Activated T-helper 1 cell treated with anti-CD3 and anti-CD28 coated beads, Interleukin-12 subunit alpha, Interleukin-12 subunit beta, Interleukin-2, Interleukin-4 antibody, amounts not matched to agents 30 ng/mL and 10 ng/mL and 1 ng/mL, durations not matched to agents 14 hours and 24 hours and 36 hours (primary cell): ENCODE measurements around the gene NPSR1. TPM values are rescaled to one million over a fixed set of nuclear protein-coding genes. Genes with fewer than 3 reads are reported as not detected.

Source experiments
- DNase-seq: peaks from one replicate; pipeline ENCODE4 v3.0.0; 2021; ENCODE audit warnings: low spot score
- H3K27ac Mint-ChIP-seq: one replicate; pipeline ENCODE4 v1.8.0; 2021; ENCODE audit warnings: mild to moderate bottlenecking, mixed read lengths
- H3K27me3 Mint-ChIP-seq: one replicate; pipeline ENCODE4 v1.8.0; 2022; ENCODE audit warnings: mild to moderate bottlenecking, moderate library complexity, mixed read lengths; ENCODE audit not compliant: insufficient read depth
- H3K36me3 Mint-ChIP-seq: one replicate; pipeline ENCODE4 v1.8.0; 2021; ENCODE audit warnings: low read depth, mixed read lengths
- H3K4me1 Mint-ChIP-seq: one replicate; pipeline ENCODE4 v1.8.0; 2021; ENCODE audit warnings: low read depth, mixed read lengths
- H3K4me3 Mint-ChIP-seq: one replicate; pipeline ENCODE4 v1.8.0; 2021; ENCODE audit warnings: mild to moderate bottlenecking, moderate library complexity, mixed read lengths
- H3K9me3 Mint-ChIP-seq: one replicate; pipeline ENCODE4 v1.8.0; 2021; ENCODE audit warnings: mixed read lengths
- intact Hi-C: fragments of 100-400 bp; cut with micrococcal nuclease; formaldehyde crosslinking; loops from one replicate; pipeline ENCODE4 v1.15.1; 2024
- total RNA-seq: library from RNA; stranded (reverse); gene quantifications from 2 replicates; pipeline ENCODE4 v1.2.3, GENCODE V29; 2022

NPSR1 gene
- total RNA-seq, 1 donor from 2014 or later, result not detected

DNA sequence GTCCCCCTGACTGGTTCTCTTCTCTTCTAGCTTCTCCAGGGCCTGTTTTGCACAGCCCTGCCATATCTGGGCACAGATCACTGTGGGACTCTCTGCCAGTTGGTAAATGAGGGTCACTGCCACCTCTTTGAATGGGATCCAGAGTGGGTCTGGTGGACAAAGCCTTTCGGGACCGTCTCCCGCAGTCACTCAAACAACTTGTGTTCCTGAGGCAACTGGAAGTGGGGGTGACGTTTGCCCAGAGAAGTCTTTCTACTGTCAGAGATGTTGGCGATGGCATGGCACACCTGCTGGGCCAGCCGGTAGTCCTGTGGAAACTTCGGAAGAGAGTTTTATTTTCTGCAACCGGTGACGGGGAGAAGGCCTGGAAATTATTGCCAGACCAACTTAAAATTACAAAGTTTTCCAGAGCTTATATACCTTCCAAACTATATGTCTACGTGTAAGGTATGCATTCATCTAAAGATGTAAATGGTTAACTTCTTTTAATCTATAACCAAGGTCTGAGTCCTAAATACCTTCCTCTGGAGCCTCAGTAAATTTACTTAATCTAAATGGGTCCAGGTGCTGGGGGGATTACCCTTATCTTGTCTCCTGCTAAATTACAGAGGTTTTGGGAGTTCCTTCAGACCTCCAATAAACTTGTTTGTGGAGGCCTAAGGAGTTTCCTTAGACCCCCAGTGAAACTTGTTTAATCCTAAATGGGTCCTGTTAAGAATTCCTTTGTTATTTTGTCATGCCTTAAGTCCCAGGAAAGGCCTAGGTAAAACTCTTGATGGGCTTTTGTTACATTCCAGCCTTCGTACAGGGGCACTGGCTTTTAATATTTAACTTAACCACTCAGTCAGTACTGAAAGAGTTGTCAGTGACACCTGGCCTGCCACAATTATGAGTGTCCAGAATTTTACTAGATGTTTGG, 94.0 kb downstream of the NPSR1 start:
- H3K9me3 Mint-ChIP-seq, result no peaks in the 10 kb centered on the region
- no peaks in the 10 kb centered on the region for H3K36me3 Mint-ChIP-seq
- no peak overlapping the region for H3K4me3 Mint-ChIP-seq
- no peaks in the 10 kb centered on the region for H3K27me3 Mint-ChIP-seq
- intact Hi-C loops, result no loop called here
- DNase-seq, result no peak
- no peaks in the 10 kb centered on the region for H3K4me1 Mint-ChIP-seq
- H3K27ac Mint-ChIP-seq, result no peak overlapping the region

DNA sequence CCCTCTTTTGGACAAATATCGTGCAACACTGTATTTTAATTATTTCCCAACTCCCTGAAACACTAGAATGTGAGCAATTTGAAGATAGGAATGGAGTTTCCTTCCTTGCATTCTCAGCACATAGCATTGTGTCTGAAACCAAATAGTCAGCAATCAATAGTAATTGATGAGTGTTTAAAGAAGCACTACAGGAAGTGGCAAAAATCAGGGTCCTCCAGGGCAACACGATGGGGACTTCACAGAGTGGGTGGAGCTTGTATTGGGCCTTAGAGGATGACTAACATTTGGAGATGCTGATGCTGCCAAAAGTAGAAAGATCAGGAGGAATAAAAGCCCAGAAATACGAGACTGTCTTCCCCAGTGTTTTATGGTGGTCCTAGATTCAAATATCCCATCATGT, 94.9 kb downstream of the NPSR1 start:
- H3K4me1 Mint-ChIP-seq, result no peaks in the 10 kb centered on the region
- H3K9me3 Mint-ChIP-seq, result no peaks in the 10 kb centered on the region
- H3K27ac Mint-ChIP-seq, result no peak overlapping the region
- H3K27me3 Mint-ChIP-seq, result no peaks in the 10 kb centered on the region
- no peak for DNase-seq
- H3K4me3 Mint-ChIP-seq, result no peak overlapping the region
- H3K36me3 Mint-ChIP-seq, result no peaks in the 10 kb centered on the region
- intact Hi-C loops, result no loop called here

DNA sequence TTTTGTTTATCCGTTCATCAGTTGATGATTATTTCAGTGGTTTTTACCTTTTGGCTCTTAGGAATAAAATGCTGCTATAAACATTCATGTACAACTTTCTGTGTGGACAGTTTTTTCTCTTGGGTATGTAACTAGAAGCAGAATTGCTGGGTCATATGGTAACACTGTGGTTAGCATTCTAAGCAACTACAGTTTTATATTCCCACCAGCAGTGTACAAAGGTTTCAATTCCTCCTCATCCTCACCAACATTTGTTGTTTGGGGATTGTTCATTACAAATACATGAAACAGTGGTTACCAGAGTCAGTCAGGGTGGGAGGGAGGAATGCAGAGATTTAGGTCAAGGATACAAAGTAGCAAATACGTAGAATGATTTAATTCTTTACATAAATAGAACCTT, 97.0 kb downstream of the NPSR1 start:
- Mint-ChIP-seq H3K27me3 (no peaks in the 10 kb centered on the region), H3K27ac (no peak overlapping the region), H3K4me3 (no peak overlapping the region), H3K36me3 (no peaks in the 10 kb centered on the region), H3K9me3 (no peaks in the 10 kb centered on the region), H3K4me1 (no peaks in the 10 kb centered on the region)
- intact Hi-C loops, result no loop called here
- no peak for DNase-seq

DNA sequence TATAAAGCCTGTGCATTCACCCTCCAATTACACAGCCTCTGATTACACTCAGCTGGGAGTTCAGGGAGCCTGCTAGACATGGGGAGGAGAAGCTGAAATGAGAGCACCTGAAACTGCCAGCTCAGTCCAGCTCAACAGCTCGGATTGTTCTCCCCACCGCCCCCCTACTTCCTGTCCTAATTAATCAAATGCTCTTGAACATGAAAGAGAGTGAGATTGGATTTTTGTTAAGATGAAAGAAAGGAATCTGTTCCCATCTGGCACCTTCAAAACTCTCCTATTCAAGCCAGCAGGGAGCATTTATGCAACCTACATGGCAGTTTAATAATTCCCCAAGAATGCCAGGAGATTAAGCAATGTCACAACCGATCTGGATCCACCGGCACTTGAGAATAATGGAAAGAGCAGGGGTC, 98.0 kb downstream of the NPSR1 start:
- H3K9me3 Mint-ChIP-seq, result no peaks in the 10 kb centered on the region
- intact Hi-C loops, result no loop called here
- H3K27me3 Mint-ChIP-seq, result no peaks in the 10 kb centered on the region
- no peak overlapping the region for H3K27ac Mint-ChIP-seq
- no peaks in the 10 kb centered on the region for H3K4me1 Mint-ChIP-seq
- H3K36me3 Mint-ChIP-seq, result no peaks in the 10 kb centered on the region
- no peak overlapping the region for H3K4me3 Mint-ChIP-seq
- DNase-seq, result no peak

DNA sequence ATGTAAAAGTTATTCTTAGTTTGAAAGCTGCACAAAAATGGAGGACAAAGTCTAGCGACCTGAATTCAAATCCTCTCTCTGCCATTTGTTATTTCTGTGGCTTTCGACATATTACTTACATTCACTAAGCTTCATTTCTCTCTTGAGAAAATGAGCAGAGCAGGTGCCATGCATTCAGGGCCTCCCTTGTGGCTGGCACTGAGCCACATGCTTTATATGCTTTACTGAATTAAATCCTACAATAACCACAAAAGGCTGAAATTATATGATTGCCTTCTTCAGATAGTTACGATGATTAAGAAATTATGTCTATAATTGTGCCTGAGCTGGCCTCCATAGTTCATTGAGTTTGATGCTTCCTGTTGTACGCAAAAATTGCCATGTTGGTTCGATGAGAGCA, 98.7 kb downstream of the NPSR1 start:
- no peaks in the 10 kb centered on the region for H3K9me3 Mint-ChIP-seq
- H3K4me1 Mint-ChIP-seq, result no peaks in the 10 kb centered on the region
- no peaks in the 10 kb centered on the region for H3K27me3 Mint-ChIP-seq
- intact Hi-C loops, result no loop called here
- no peaks in the 10 kb centered on the region for H3K36me3 Mint-ChIP-seq
- no peak overlapping the region for H3K27ac Mint-ChIP-seq
- H3K4me3 Mint-ChIP-seq, result no peak overlapping the region
- DNase-seq, result no peak

DNA sequence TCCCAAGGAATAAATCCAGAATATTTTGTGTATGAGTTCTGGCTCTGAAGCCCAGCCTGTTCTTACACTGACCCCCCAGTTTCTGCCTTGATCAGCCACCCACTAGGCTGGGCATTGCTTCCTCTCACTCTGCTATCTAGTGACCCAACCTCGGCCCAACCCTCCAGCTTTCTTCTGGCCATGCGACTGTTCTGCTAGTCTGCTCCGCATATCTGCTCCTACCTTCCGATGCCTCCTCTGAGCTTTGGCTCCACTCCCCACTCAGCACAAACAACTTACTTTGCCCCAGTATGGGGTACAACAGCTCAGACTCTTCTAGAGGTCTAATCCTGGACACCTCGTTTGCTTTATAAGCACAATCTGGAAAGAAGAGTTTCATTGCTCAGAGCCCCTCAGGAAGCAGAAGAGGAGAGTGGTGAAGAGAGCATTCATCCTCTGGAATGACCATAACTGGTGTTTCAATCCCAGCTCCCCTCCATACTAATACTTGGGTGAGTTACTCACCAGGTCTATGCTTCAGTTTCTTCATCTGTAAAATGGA, 99.6 kb downstream of the NPSR1 start:
- intact Hi-C loops, result no loop called here
- DNase-seq, result no peak
- H3K9me3 Mint-ChIP-seq, result no peaks in the 10 kb centered on the region
- H3K36me3 Mint-ChIP-seq, result no peaks in the 10 kb centered on the region
- no peaks in the 10 kb centered on the region for H3K27me3 Mint-ChIP-seq
- no peak overlapping the region for H3K4me3 Mint-ChIP-seq
- no peak overlapping the region for H3K27ac Mint-ChIP-seq
- no peaks in the 10 kb centered on the region for H3K4me1 Mint-ChIP-seq

DNA sequence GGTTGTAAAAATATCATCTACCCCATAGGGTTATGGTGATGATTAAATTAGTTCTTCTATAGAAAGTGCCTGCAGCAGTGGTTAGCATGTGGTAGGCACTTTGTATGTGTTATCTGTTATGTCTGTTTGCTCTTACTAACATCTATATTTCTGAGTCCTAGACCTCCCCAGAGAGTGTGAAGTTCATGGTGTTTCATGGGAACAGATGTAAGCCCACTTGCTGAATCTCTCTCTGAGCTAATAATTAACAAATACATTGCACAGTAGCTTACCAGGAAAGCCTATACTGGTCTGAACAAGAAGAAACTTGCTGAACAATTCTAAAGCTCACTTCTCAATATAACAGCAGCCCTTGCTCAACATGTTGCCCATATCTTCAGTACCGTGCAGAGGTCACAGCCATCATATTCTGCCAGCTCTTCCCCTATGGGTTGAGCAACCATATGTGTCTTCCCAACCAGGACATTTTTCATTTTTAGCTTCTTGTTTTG, 100.1 kb downstream of the NPSR1 start:
- Mint-ChIP-seq H3K27me3 (no peaks in the 10 kb centered on the region), H3K9me3 (no peaks in the 10 kb centered on the region), H3K27ac (no peak overlapping the region), H3K36me3 (no peaks in the 10 kb centered on the region), H3K4me3 (no peak overlapping the region), H3K4me1 (no peaks in the 10 kb centered on the region)
- intact Hi-C loops, result no loop called here
- no peak for DNase-seq

DNA sequence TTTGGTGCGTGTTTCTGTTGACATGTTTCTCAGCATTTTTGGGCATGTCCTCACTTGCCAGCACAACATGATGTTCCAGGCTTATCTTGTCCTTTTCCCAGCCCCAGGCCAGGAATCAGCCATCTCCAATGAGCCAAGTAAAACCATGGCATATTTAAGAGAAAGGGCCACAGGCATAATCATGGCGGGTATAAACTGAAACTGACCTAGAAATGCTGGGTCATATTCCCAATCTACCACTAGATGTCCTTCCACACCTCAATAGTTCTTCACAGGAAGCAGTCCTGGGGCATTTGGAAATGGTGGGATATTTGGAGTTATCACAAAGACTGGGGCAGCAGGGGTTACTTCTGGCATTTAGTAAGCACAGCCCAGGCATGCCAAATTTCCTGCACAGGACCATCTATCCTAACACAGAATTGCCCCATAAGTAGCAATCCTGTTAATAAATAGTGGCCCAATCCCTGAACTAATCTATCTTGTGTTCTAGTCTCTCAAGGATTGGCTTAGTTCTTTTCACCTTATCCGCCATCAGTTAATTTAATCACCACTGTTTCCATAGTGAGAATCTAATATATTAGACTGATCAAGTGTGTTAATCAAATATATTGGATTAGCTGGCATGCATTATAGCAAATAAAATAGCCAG, 101.6 kb downstream of the NPSR1 start:
- H3K4me1 Mint-ChIP-seq, result no peaks in the 10 kb centered on the region
- no peak overlapping the region for H3K27ac Mint-ChIP-seq
- H3K36me3 Mint-ChIP-seq, result no peaks in the 10 kb centered on the region
- no peak for DNase-seq
- no peak overlapping the region for H3K4me3 Mint-ChIP-seq
- intact Hi-C loops, result no loop called here
- no peaks in the 10 kb centered on the region for H3K9me3 Mint-ChIP-seq
- no peaks in the 10 kb centered on the region for H3K27me3 Mint-ChIP-seq

DNA sequence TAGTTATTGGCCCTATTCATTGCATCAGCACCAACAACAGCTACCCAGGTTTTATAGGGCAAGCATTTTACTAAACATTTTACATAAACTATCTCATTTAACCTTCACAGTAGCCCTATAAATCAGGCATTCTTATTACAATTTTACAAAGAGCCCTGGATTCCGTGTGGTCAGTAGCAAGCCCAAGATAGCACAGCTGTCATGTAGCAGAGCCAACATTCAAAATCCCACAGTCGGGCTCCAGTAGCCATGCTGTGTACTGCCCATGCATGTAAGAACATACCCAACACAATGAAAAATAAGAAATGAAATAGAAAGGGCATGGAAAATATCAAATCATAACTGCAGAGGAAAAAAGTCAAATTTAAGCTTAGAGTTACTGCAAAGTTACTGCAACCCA, 102.3 kb downstream of the NPSR1 start:
- intact Hi-C loops, result no loop called here
- Mint-ChIP-seq H3K27me3 (no peaks in the 10 kb centered on the region), H3K9me3 (no peaks in the 10 kb centered on the region), H3K4me3 (no peak overlapping the region), H3K27ac (no peak overlapping the region), H3K4me1 (no peaks in the 10 kb centered on the region), H3K36me3 (no peaks in the 10 kb centered on the region)
- no peak for DNase-seq

DNA sequence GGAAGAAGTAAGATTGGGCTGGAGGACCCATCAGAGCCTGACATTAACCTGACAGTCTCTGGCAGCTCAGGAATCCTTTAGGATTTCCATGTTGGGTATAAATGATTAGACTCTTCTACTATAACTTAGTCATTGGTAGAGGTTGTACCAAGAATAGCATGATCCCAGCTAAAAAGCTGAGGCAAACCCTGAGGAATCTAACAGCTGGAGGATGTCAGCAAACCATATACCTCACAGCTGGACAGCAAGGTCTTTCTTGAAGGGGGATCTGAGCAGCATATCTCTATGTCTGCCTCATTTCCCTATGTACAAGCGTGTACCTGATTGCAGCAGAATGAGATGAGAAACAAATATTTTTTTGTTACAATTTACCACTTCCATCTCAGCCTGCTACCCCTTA, 103.2 kb downstream of the NPSR1 start:
- H3K9me3 Mint-ChIP-seq, result no peaks in the 10 kb centered on the region
- H3K27ac Mint-ChIP-seq, result no peak overlapping the region
- no peak overlapping the region for H3K4me3 Mint-ChIP-seq
- H3K4me1 Mint-ChIP-seq, result no peaks in the 10 kb centered on the region
- H3K36me3 Mint-ChIP-seq, result no peaks in the 10 kb centered on the region
- no peaks in the 10 kb centered on the region for H3K27me3 Mint-ChIP-seq
- no peak for DNase-seq
- intact Hi-C loops, result no loop called here

DNA sequence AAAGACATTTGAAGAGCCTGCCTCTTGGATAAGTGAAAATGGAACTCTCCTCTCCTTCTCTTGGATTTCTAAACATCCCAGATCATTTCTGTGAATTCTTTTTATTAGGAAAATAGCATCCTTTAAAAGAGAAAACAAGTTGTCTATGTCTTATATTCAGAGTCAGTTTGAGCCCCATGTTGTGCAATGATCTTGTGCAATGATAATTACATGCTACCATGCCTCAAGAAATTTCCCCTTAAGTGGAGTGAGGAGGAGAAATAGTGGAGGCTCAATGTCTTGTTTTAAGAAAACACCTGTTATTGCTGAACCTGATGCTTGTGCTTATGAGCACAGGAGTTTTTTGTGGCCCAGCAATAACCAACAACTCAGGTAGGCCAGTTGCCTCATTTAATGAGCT, 103.6 kb downstream of the NPSR1 start:
- Mint-ChIP-seq H3K9me3 (no peaks in the 10 kb centered on the region), H3K4me1 (no peaks in the 10 kb centered on the region)
- intact Hi-C loops, result no loop called here

DNA sequence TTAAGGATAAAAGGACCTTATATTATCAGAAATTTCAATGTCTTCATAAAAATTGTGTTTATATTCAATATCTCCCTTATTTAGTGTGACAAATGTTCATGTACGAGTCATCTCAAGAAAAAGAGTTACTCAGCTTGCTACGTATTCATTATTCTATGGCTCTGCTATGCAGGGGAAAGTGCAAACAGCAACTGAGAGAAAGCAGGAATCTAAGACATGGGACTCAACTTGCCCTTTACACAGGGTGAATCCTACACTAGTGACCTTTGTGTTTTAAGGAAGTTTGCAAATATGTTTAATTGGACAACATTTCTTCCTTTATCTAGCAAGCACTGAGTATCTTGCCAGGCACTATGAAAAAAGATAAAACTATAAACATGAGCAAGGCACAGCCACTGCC, 104.7 kb downstream of the NPSR1 start:
- Mint-ChIP-seq H3K36me3 (no peaks in the 10 kb centered on the region), H3K9me3 (no peaks in the 10 kb centered on the region), H3K27me3 (no peaks in the 10 kb centered on the region), H3K27ac (no peak overlapping the region), H3K4me1 (no peaks in the 10 kb centered on the region), H3K4me3 (no peak overlapping the region)
- intact Hi-C loops, result no loop called here
- no peak for DNase-seq

More for the DNA sequence above, 103.6 kb downstream of the NPSR1 start:
- no peaks in the 10 kb centered on the region for H3K27me3 Mint-ChIP-seq
- DNase-seq, result no peak
- H3K4me3 Mint-ChIP-seq, result no peak overlapping the region
- no peaks in the 10 kb centered on the region for H3K36me3 Mint-ChIP-seq
- H3K27ac Mint-ChIP-seq, result no peak overlapping the region

DNA sequence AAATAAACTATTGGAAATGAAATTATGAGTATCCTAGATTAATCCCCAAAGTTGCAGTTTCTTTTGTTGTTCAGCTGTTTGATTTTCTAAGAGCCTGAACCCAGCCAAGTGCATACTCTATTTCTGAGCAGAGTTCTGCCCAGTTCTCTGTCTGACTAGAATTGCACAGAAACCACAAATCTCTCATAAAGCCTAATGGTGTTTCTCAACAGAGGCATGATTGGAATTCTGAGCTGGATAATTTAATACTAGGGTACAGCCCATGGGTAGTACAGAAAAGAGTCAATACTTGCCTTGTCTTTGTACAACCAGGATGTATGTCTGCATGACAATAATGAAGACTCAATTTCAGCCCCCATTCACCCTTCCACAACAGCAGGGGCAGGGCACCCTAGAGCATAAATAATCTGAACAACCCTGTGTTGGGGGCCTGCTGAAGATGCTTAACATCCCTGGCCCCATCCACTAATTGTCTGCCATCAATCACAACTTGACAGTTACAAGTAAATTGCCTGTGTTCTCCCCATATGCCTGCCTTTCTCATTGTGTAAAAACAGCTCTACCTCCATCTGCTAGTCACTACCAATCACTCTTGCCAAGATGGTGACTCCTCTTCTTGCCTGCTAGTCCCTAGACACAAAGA, 114.4 kb downstream of the NPSR1 start:
- H3K9me3 Mint-ChIP-seq, result peaks cover 4% of the 10 kb centered on the region

More for the DNA sequence above, 114.4 kb downstream of the NPSR1 start:
- intact Hi-C loops, result no loop called here
- Mint-ChIP-seq H3K36me3 (no peaks in the 10 kb centered on the region), H3K27ac (no peak overlapping the region), H3K4me1 (no peaks in the 10 kb centered on the region), H3K27me3 (no peaks in the 10 kb centered on the region), H3K4me3 (no peak overlapping the region)
- DNase-seq, result no peak
